RWPE2 (cell line): Measurements from ENCODE around the gene MDFI.

Source experiments
- ATAC-seq: fragments of 200-7000 bp; cut with Tn5 transposase; 3 replicates; pipeline ENCODE4 v1.9.1; 2021; ENCODE audit warnings: low read depth
- DNase-seq: peaks from one replicate; pipeline ENCODE4 v3.0.0-alpha.2; 2020; ENCODE audit warnings: low spot score
- H3K27ac ChIP-seq: fragments of 450-650 bp; 2 replicates; pipeline ENCODE4 v1.5.1; 2017; ENCODE audit warnings: mild to moderate bottlenecking; ENCODE audit not compliant: poor library complexity, severe bottlenecking
- H3K27me3 ChIP-seq: fragments of 250-450 bp; sonication (Bioruptor Pico); 2 replicates; pipeline ENCODE4 v1.5.1; 2021; ENCODE audit warnings: mild to moderate bottlenecking, moderate library complexity; ENCODE audit not compliant: insufficient read depth, poor library complexity, severe bottlenecking
- H3K36me3 ChIP-seq: fragments of 250-450 bp; sonication (Bioruptor Pico); 2 replicates; pipeline ENCODE4 v1.5.1; 2020; ENCODE audit warnings: low read depth, mild to moderate bottlenecking, moderate library complexity
- H3K4me1 ChIP-seq: fragments of 250-450 bp; sonication (Bioruptor Pico); 2 replicates; pipeline ENCODE4 v1.5.1; 2021; ENCODE audit warnings: mild to moderate bottlenecking, moderate library complexity; ENCODE audit not compliant: insufficient read depth, poor library complexity, severe bottlenecking
- H3K4me3 ChIP-seq: fragments of 250-450 bp; sonication (Bioruptor Pico); 2 replicates; pipeline ENCODE4 v1.5.1; 2021; ENCODE audit warnings: mild to moderate bottlenecking, moderate library complexity; ENCODE audit not compliant: severe bottlenecking
- H3K9me3 ChIP-seq: fragments of 250-450 bp; sonication (Bioruptor Pico); 2 replicates; pipeline ENCODE4 v1.5.1; 2021; ENCODE audit warnings: mild to moderate bottlenecking, moderate library complexity; ENCODE audit not compliant: severe bottlenecking
- CTCF ChIP-seq: fragments of 450-650 bp; IDR thresholded peaks from one replicate; pipeline ENCODE4 v1.5.1; 2017; ENCODE audit warnings: mild to moderate bottlenecking, moderate library complexity; ENCODE audit not compliant: poor library complexity, severe bottlenecking

MDFI gene

GRCh38 chr6:41696788-41697187 is 58.5 kb downstream of the MDFI start:
- Histone ChIP-seq H3K4me3 (no peak overlapping the region), H3K27ac (no peak overlapping the region), H3K4me1 (peaks cover 5% of the 10 kb centered on the region), H3K36me3 (no peaks in the 10 kb centered on the region), H3K27me3 (no peaks in the 10 kb centered on the region), H3K9me3 (no peaks in the 10 kb centered on the region)
- TF ChIP-seq CTCF, result no peak
- no peak for ATAC-seq
- DNase-seq, result no peak

- no peak for ATAC-seq
- Histone ChIP-seq H3K27me3 (no peaks in the 10 kb centered on the region), H3K4me3 (no peak overlapping the region), H3K27ac (no peak overlapping the region), H3K36me3 (no peaks in the 10 kb centered on the region), H3K4me1 (peaks cover 5% of the 10 kb centered on the region), H3K9me3 (no peaks in the 10 kb centered on the region)
- no peak for DNase-seq
- TF ChIP-seq CTCF, result no peak
Observed at GRCh38 chr6:41697861-41698781, 59.9 kb downstream of the MDFI start.

GRCh38 chr6:41699063-41699462 is 60.8 kb downstream of the MDFI start:
- Histone ChIP-seq H3K36me3 (no peaks in the 10 kb centered on the region), H3K27me3 (no peaks in the 10 kb centered on the region), H3K27ac (no peak overlapping the region), H3K9me3 (no peaks in the 10 kb centered on the region), H3K4me1 (peaks cover 5% of the 10 kb centered on the region), H3K4me3 (no peak overlapping the region)
- no peak for TF ChIP-seq CTCF
- no peak for ATAC-seq
- DNase-seq, result no peak

GRCh38 chr6:41700463-41701347 is 62.4 kb downstream of the MDFI start:
- DNase-seq (no peak), ATAC-seq (no peak)
- H3K36me3 ChIP-seq, result no peaks in the 10 kb centered on the region
- H3K9me3 ChIP-seq, result no peaks in the 10 kb centered on the region
- TF ChIP-seq CTCF, result no peak
- H3K4me1 ChIP-seq, result peaks cover 5% of the 10 kb centered on the region
- H3K27me3 ChIP-seq, result no peaks in the 10 kb centered on the region
- H3K27ac ChIP-seq, result no peak overlapping the region
- H3K4me3 ChIP-seq, result no peak overlapping the region
